ENCODE data around the gene TPSD1. TPM values are rescaled to one million over a fixed set of nuclear protein-coding genes. Genes with fewer than 3 reads are reported as not detected.

Gene TPSD1
- total RNA-seq, 1 donor from 2014 or later, result not detected

DNA sequence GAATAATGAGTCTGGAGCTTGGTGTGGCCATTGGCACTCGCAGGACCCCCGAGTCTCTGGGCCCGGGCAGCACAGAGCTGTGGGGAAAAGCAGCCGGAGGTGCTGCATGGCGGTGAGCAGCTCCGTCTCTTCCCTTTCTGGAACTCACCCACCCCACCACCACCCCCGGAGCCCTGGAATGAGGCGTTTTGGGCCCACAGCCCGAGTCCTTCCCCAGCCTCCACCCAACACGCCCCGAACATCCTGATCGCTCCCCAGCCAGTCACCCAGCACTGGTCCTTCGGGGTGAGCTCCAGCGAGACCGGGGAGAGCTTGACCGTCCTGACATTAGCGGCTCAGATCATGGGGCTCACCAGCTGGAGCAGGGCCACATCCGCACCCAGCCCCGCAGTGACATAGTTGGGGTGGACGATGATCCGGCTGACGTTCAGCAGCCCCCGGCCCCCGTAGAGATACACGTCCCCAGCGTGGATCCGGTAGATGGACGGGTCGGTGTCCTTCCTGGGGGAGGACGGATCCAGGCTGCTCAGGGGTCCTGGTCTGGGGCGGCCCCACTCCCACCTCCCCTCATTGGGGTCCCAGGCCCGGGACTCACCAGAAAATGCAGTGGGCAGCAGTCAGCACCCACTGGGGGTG lies 6.5 kb downstream of the TPSD1 start:
- DNase-seq (ENCODE audit: low read depth), result no peak
- Histone ChIP-seq H3K4me3 (ENCODE audit: low read depth, low read length) (no peak overlapping the region), H3K27me3 (ENCODE audit: control insufficient read depth, insufficient read depth, low read length) (peaks cover 48% of the 10 kb centered on the region), H3K36me3 (ENCODE audit: control insufficient read depth, insufficient read depth, low read length) (no peaks in the 10 kb centered on the region)
- TF ChIP-seq, protein P1, sequence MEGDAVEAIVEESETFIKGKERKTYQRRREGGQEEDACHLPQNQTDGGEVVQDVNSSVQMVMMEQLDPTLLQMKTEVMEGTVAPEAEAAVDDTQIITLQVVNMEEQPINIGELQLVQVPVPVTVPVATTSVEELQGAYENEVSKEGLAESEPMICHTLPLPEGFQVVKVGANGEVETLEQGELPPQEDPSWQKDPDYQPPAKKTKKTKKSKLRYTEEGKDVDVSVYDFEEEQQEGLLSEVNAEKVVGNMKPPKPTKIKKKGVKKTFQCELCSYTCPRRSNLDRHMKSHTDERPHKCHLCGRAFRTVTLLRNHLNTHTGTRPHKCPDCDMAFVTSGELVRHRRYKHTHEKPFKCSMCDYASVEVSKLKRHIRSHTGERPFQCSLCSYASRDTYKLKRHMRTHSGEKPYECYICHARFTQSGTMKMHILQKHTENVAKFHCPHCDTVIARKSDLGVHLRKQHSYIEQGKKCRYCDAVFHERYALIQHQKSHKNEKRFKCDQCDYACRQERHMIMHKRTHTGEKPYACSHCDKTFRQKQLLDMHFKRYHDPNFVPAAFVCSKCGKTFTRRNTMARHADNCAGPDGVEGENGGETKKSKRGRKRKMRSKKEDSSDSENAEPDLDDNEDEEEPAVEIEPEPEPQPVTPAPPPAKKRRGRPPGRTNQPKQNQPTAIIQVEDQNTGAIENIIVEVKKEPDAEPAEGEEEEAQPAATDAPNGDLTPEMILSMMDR (IDR thresholded peaks at IDR 0.05; ENCODE audit: insufficient read depth, low read length, poor library complexity, severe bottlenecking), result no peak

DNA sequence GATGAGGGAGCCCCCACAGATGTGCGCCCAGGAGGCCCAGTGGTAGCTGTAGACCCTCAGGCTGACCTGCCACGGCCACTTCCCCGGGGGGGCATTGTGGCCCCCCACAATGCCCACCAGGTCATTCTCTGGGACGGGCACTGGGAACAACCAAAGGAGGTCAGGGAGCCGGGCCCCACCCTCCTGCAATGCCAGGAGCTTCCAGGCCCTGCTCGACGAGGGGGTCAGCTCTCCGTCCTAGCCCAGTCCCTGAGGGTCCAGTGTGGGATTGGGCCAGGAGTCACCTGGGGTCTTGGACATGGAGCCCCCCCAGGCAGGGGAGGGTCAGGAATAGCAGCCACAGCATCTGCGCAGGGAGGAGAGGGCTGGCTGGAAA lies 7.0 kb downstream of the TPSD1 start:
- peaks cover 48% of the 10 kb centered on the region for H3K27me3 ChIP-seq (ENCODE audit: control insufficient read depth, insufficient read depth, low read length)
- TF ChIP-seq, protein P1 (IDR thresholded peaks at IDR 0.05; ENCODE audit: insufficient read depth, low read length, poor library complexity, severe bottlenecking), result no peak
- H3K4me3 ChIP-seq (ENCODE audit: low read depth, low read length), result no peak overlapping the region

DNA sequence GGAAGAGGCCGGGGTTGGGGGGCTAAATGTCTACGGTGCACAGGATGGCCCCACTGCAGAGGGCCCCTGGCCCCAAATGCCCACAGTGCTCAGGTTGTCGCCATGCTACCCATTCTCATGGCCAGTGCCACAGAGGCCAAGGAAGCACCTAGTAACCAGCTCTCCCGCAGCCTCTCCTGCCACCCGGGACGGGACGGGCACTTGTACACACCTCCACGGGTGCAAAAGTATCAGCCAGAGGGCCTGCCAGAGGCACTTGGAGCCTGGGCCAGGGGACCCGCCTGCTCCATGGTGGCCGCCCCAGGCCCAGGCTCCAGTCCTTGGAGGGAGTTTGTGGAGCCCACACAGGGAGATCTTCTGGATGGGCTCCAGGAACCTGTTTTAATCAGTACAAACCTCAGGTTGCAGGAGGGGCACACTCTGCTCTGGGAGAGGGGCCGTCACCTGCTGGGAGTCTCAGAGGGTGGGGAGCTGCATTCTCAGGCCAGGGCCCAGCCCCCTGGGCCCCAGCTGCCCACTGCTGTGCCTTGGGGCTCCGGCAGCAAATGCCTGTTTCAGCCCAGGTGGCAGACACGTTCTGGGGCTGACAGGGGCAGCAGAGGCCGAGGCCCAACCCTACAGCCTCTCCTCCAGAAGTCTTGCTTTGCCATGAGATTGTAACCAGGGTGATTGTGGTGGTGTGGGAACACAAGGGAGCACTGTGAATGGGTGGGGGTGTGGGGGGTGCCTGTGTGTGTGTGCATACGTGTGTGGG lies 7.9 kb downstream of the TPSD1 start:
- H3K27me3 ChIP-seq (ENCODE audit: control insufficient read depth, insufficient read depth, low read length), result peaks cover 47% of the 10 kb centered on the region
- H3K36me3 ChIP-seq (ENCODE audit: control insufficient read depth, insufficient read depth, low read length), result no peaks in the 10 kb centered on the region
- TF ChIP-seq, protein P1 (IDR thresholded peaks at IDR 0.05; ENCODE audit: insufficient read depth, low read length, poor library complexity, severe bottlenecking), result no peak
- H3K4me3 ChIP-seq (ENCODE audit: low read depth, low read length), result no peak overlapping the region
- no peak for DNase-seq (ENCODE audit: low read depth)

More for the DNA sequence above, 7.0 kb downstream of the TPSD1 start:
- DNase-seq (ENCODE audit: low read depth), result no peak
- H3K36me3 ChIP-seq (ENCODE audit: control insufficient read depth, insufficient read depth, low read length), result no peaks in the 10 kb centered on the region

DNA sequence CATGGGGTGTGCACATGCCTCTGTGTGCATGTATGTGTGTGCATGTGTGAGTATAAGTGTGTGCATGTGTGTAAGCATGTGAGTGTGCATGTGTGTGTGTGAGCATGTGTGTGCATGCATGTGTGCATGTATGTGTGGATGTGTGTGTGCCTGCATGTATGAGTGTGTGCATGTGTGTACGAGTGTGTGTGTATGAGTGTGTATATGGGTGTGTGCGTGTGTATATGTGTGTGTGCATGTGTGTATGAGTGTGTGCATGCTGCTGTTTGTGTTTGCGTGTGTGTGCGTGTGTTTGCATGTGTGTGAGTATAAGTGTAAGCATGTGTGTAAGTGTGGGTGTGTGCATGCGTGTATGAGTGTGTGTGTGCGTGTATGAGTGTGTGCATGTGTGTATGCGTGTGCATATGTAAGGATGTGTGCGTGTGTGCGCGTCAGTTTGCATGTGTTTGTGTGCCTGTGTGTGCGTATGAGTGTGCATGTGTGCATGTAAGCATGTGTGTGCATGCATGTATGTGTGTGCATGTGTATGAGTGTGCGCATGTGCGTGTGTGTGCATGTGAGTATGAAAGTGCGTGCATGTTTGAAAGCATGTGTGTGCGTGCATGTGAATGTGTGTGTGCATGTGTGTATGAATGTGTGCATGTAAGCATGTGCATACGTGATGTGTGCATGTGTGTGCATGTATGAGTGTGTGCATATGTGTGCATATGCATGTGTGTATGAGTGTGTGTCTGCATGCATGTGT lies 8.6 kb downstream of the TPSD1 start:
- DNase-seq (ENCODE audit: low read depth), result no peak
- H3K27me3 ChIP-seq (ENCODE audit: control insufficient read depth, insufficient read depth, low read length), result peaks cover 40% of the 10 kb centered on the region
- no peaks in the 10 kb centered on the region for H3K36me3 ChIP-seq (ENCODE audit: control insufficient read depth, insufficient read depth, low read length)
- H3K4me3 ChIP-seq (ENCODE audit: low read depth, low read length), result no peak overlapping the region
- TF ChIP-seq, protein P1 (IDR thresholded peaks at IDR 0.05; ENCODE audit: insufficient read depth, low read length, poor library complexity, severe bottlenecking), result no peak

DNA sequence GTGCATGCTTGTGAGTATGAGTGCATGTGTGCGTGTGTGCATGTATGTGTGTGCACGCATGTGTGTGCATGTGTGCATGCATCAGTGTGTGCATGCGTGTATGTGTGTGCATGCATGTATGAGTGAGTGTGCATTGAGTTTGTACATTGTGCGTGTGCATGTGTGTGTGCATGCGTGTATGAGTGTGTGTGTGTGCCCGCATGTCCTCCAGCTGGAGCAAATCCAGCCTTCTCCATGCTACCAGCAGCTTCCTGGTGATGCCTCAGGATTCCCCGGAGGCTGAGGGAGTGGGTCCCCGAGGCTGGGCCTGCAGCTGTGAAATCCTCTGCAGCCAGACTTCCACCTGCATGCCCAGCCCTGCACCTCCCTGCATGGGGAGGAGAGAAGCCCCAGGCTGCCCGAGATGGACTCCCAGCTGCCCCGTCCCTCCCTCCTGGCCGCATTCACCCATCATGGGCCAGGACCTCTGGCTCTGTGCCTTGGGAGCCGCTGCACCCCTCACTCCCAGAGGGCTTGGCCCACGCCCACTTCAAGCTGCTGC lies 9.3 kb downstream of the TPSD1 start:
- peaks cover 33% of the 10 kb centered on the region for H3K27me3 ChIP-seq (ENCODE audit: control insufficient read depth, insufficient read depth, low read length)
- DNase-seq (ENCODE audit: low read depth), result no peak

More for the DNA sequence above, 9.3 kb downstream of the TPSD1 start:
- H3K36me3 ChIP-seq (ENCODE audit: control insufficient read depth, insufficient read depth, low read length), result no peaks in the 10 kb centered on the region
- H3K4me3 ChIP-seq (ENCODE audit: low read depth, low read length), result no peak overlapping the region
- TF ChIP-seq, protein P1 (IDR thresholded peaks at IDR 0.05; ENCODE audit: insufficient read depth, low read length, poor library complexity, severe bottlenecking), result no peak

Data from kidney epithelial cell (primary cell).